Endothelial cell of umbilical vein (primary cell): ENCODE results near the gene TULP4. TPM values are rescaled to one million over a fixed set of nuclear protein-coding genes. Genes with fewer than 3 reads are reported as not detected.

ENCODE experiments used
- BruUV-seq: library from RNA; stranded (reverse); fragments of 400-500 nt; replicated peaks from 2 replicates; lab custom pipeline; 2021; lab: Mats Ljungman, UMichigan
- CTCF ChIA-PET: fragments of 300-600, 350-600 bp; sonication (Branson Sonifier 250); formaldehyde crosslinking; loops from one replicate; lab custom pipeline; 2021; ENCODE audit warnings: antibody characterized with exemption, inconsistent platforms; lab: Charles Lee
- POLR2A ChIA-PET: fragments of 300-600, 350-600 bp; sonication (Branson Sonifier 250); formaldehyde crosslinking; loops from one replicate; lab custom pipeline; 2021; ENCODE audit warnings: antibody characterized with exemption, inconsistent platforms; lab: Charles Lee
- DNase-seq: peaks from one replicate; pipeline ENCODE4 v3.0.0-alpha.2; 2011; ENCODE audit warnings: low read depth, low spot score
- FAIRE-seq: peaks from 2 replicates; lab custom pipeline; 2011; peaks lifted over from hg19 to GRCh38; lab: Jason Lieb, UNC
- H2AFZ ChIP-seq: 2 replicates; pipeline ENCODE4 v1.6.0; 2012; ENCODE audit warnings: low read depth, low read length, control low read depth, inconsistent platforms
- H3K27ac ChIP-seq: 2 replicates; pipeline ENCODE4 v1.5.1; 2011; ENCODE audit warnings: low read depth, mild to moderate bottlenecking, control low read depth, low read length, moderate library complexity; ENCODE audit not compliant: insufficient read depth
- H3K27me3 ChIP-seq, 2 experiments: 2 replicates each; pipeline versions ENCODE4 v1.6.0 to v1.6.1; 2011; ENCODE audit warnings: low read length in 2 of 2, mixed read lengths in 1 of 2; ENCODE audit not compliant: control insufficient read depth in 2 of 2, insufficient read depth in 2 of 2
- H3K36me3 ChIP-seq, 2 experiments: 2 replicates in 1 of 2; 3 replicates in 1 of 2; pipeline ENCODE4 v1.5.1; 2011; ENCODE audit warnings: low read length in 2 of 2, mild to moderate bottlenecking in 1 of 2, moderate library complexity in 1 of 2; ENCODE audit not compliant: control insufficient read depth in 2 of 2, insufficient read depth in 2 of 2; ENCODE audit errors: extremely low read depth in 1 of 2
- H3K4me1 ChIP-seq: 3 replicates; pipeline ENCODE4 v1.5.1; 2011; ENCODE audit warnings: mild to moderate bottlenecking, low read length; ENCODE audit not compliant: control insufficient read depth, insufficient read depth; ENCODE audit errors: extremely low read depth
- H3K4me2 ChIP-seq: 2 replicates; pipeline ENCODE4 v1.6.1; 2011; ENCODE audit warnings: low read length, control low read depth, mixed read lengths; ENCODE audit not compliant: insufficient read depth
- H3K4me3 ChIP-seq, 3 experiments: fragments of 200-600 bp in 1 of 3; sonication (generic), shearing (Covaris generic) in 1 of 3; replicated peaks in 1 of 3; 2 replicates each; pipeline ENCODE4 v1.5.1; 2011 to 2016; ENCODE audit warnings: control low read depth in 3 of 3, low read length in 3 of 3, mild to moderate bottlenecking in 2 of 3, inconsistent platforms in 1 of 3, low read depth in 1 of 3, moderate library complexity in 1 of 3; ENCODE audit not compliant: insufficient read depth in 1 of 3
- H3K79me2 ChIP-seq: 2 replicates; pipeline ENCODE4 v1.6.0; 2012; ENCODE audit warnings: low read length, inconsistent platforms; ENCODE audit not compliant: control insufficient read depth, insufficient read depth
- H3K9ac ChIP-seq: replicated peaks from 2 replicates; pipeline ENCODE3; 2011; ENCODE audit warnings: low read length, control low read depth; ENCODE audit not compliant: insufficient read depth; ENCODE audit errors: extremely low read depth
- H3K9me1 ChIP-seq: replicated peaks from 3 replicates; pipeline ENCODE4 v1.6.0; 2011; ENCODE audit warnings: mild to moderate bottlenecking, low read length; ENCODE audit not compliant: control insufficient read depth, insufficient read depth; ENCODE audit errors: extremely low read depth
- H3K9me3 ChIP-seq: replicated peaks from 2 replicates; pipeline ENCODE4 v1.5.1; 2012; ENCODE audit warnings: low read length, inconsistent platforms; ENCODE audit not compliant: control insufficient read depth, insufficient read depth
- H4K20me1 ChIP-seq: replicated peaks from 2 replicates; pipeline ENCODE3; 2011; ENCODE audit warnings: mild to moderate bottlenecking, low read length; ENCODE audit not compliant: control insufficient read depth, insufficient read depth; ENCODE audit errors: extremely low read depth
- EZH2 ChIP-seq: IDR thresholded peaks from 2 replicates; pipeline ENCODE4 v1.6.1; 2012; ENCODE audit warnings: borderline replicate concordance, low read depth, mild to moderate bottlenecking, moderate library complexity, low read length, inconsistent platforms; ENCODE audit not compliant: severe bottlenecking
- FOS ChIP-seq: IDR thresholded peaks from 2 replicates; pipeline ENCODE4 v1.6.1; 2011; ENCODE audit warnings: mild to moderate bottlenecking, low read length, moderate library complexity, borderline replicate concordance; ENCODE audit not compliant: insufficient read depth
- GATA2 ChIP-seq: IDR thresholded peaks from 2 replicates; pipeline ENCODE4 v1.7.0; 2011; ENCODE audit warnings: low read depth, mild to moderate bottlenecking, moderate library complexity, mixed read lengths, low read length; ENCODE audit not compliant: insufficient read length, insufficient read depth
- JUN ChIP-seq: IDR thresholded peaks from 2 replicates; pipeline ENCODE4 v1.6.1; 2011; ENCODE audit warnings: borderline replicate concordance, low read depth; ENCODE audit not compliant: insufficient read length, insufficient read depth
- MYC ChIP-seq: IDR thresholded peaks from one replicate; pipeline ENCODE4 v1.6.1; 2011; ENCODE audit warnings: mild to moderate bottlenecking, low read depth, low read length
- POLR2A ChIP-seq: IDR thresholded peaks from 2 replicates; pipeline ENCODE4 v1.6.1; 2012; ENCODE audit warnings: low read depth, mild to moderate bottlenecking, control low read depth, low read length
- POLR2AphosphoS5 ChIP-seq: IDR thresholded peaks from 2 replicates; pipeline ENCODE4 v1.6.1; 2012; ENCODE audit warnings: low read depth, mild to moderate bottlenecking, control low read depth, low read length, moderate library complexity; ENCODE audit not compliant: insufficient read depth
- dilution Hi-C: fragments of 300-500 bp; cut with MboI; formaldehyde crosslinking; loops from one replicate; pipeline ENCODE4 v1.15.0; 2019; ENCODE audit warnings: low sequenced_read_pairs; ENCODE audit not compliant: extremely low pct_ligation_motif_present
- intact Hi-C: fragments of 100-400 bp; cut with micrococcal nuclease; formaldehyde crosslinking; loops from one replicate; pipeline ENCODE4 v1.10.0; 2022
- polyA plus RNA-seq, 4 experiments: library from polyadenylated mRNA; depleted of rRNA in 3 of 4; stranded (reverse) in 3 of 4; unstranded in 1 of 4; fragments of >200 nt; gene quantifications; 2 replicates each; pipeline versions ENCODE4 v1.2.1 to v1.2.3, GENCODE V29; 2011 to 2012; ENCODE audit warnings: missing spikeins in 1 of 4
- total RNA-seq: library from RNA; stranded (reverse); gene quantifications from 2 replicates; pipeline ENCODE4 v1.2.3, GENCODE V29; 2021
- TF ChIP-seq, protein P1 (sequence below), 2 donors: IDR thresholded peaks; 1 replicate in 1 of 2; 2 replicates in 1 of 2; pipeline ENCODE4 v1.5.1; 2011; ENCODE audit warnings: low read length in 2 of 2, mild to moderate bottlenecking in 2 of 2, moderate library complexity in 2 of 2, control low read depth in 1 of 2, inconsistent platforms in 1 of 2, low read depth in 1 of 2; ENCODE audit not compliant: insufficient read depth in 1 of 2; ENCODE audit errors: extremely low read depth in 1 of 2
- TF ChIP-seq, protein P2 (sequence below): IDR thresholded peaks from 2 replicates; pipeline ENCODE4 v1.6.1; 2011; ENCODE audit not compliant: insufficient read depth, insufficient read length

TULP4 gene
- total and polyA plus RNA-seq, 2 donors (not counting 3 experiments of a cell fraction or from before 2014, with no cell fraction given), result 10.8 to 55.1 TPM

DNA sequence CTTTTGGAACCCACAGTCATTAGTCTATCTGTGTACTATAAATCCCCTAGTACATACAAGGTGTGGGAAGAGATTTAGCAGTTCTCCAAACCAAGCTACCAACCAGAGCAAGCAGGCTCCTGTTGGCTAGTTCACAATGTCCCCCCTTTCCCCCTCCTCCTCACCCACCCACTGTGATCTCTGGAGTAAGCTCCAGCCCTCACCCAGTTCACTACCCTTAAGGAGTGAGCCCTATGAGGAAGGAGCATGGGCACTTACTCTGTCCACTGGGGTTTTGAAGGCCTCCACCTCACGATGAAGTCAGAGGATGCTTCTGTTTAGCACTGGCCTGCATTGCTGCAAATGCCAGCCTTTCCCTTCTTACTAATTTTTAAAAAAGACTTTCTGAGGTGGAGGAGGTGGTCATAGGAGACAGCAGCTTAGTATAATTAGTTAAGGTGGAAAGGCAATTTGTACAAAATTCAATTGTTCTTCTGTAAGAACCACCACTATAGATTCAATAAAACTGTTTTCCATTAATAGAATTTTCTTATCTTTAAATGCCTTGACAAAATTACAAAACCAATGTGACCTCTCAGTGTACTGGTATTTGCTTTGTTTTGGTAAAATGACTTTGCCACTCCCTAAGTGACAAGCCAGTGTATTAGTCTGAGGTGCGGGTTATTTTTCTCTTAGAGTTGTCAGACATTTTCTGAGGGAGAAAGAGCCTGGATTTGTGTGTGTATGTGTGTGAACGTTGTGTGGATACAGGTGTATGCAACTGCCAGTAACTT is 86.2 kb downstream of the TULP4 start:
- Histone ChIP-seq H3K27ac (no peak overlapping the region), H3K9me3 (no peaks in the 10 kb centered on the region), H3K9me1 (no peaks in the 10 kb centered on the region), H3K27me3 (no peaks in the 10 kb centered on the region), H3K4me2 (peak overlapping the region; percentile 33), H4K20me1 (no peaks in the 10 kb centered on the region), H3K9ac (no peak overlapping the region), H3K79me2 (no peaks in the 10 kb centered on the region), H2AFZ (no peak overlapping the region), H3K4me3 (no peak overlapping the region), H3K4me1 (peaks cover 27% of the 10 kb centered on the region), H3K36me3 (no peaks in the 10 kb centered on the region)
- POLR2A ChIA-PET, result no interaction called here
- DNase-seq (no peak), FAIRE-seq (no peak)
- BruUV-seq, result no TSS peak
- intact Hi-C loops, result loop anchor here (1.0 kb wide), 1 partner anchor 10 kb away; no protein-coding TSS in a partner anchor
- CTCF ChIA-PET, result interaction anchor here (0.6 to 3.2 kb wide), 5 partner anchors 10 to 184 kb away, joined by 3 to 14 read pairs (median 3); no protein-coding TSS in a partner anchor
- TF ChIP-seq POLR2A (no peak), FOS (no peak), JUN (no peak), POLR2AphosphoS5 (no peak), EZH2 (no peak), MYC (no peak), GATA2 (no peak)
- TF ChIP-seq, protein P1, sequence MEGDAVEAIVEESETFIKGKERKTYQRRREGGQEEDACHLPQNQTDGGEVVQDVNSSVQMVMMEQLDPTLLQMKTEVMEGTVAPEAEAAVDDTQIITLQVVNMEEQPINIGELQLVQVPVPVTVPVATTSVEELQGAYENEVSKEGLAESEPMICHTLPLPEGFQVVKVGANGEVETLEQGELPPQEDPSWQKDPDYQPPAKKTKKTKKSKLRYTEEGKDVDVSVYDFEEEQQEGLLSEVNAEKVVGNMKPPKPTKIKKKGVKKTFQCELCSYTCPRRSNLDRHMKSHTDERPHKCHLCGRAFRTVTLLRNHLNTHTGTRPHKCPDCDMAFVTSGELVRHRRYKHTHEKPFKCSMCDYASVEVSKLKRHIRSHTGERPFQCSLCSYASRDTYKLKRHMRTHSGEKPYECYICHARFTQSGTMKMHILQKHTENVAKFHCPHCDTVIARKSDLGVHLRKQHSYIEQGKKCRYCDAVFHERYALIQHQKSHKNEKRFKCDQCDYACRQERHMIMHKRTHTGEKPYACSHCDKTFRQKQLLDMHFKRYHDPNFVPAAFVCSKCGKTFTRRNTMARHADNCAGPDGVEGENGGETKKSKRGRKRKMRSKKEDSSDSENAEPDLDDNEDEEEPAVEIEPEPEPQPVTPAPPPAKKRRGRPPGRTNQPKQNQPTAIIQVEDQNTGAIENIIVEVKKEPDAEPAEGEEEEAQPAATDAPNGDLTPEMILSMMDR (IDR thresholded peaks at IDR 0.05; ENCODE audit: extremely low read depth in 1 of 2, insufficient read depth in 1 of 2, low read depth in 1 of 2, low read length in 2 of 2), result no peak
- TF ChIP-seq, protein P2, sequence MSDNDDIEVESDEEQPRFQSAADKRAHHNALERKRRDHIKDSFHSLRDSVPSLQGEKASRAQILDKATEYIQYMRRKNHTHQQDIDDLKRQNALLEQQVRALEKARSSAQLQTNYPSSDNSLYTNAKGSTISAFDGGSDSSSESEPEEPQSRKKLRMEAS, result no peak
- dilution Hi-C loops, result no loop called here
